ENCODE data around the gene PSMD9. TPM values are rescaled to one million over a fixed set of nuclear protein-coding genes. Genes with fewer than 3 reads are reported as not detected.

Gene PSMD9
- total RNA-seq, 1 experiment from 2014 or later, result 39.9 TPM

DNA sequence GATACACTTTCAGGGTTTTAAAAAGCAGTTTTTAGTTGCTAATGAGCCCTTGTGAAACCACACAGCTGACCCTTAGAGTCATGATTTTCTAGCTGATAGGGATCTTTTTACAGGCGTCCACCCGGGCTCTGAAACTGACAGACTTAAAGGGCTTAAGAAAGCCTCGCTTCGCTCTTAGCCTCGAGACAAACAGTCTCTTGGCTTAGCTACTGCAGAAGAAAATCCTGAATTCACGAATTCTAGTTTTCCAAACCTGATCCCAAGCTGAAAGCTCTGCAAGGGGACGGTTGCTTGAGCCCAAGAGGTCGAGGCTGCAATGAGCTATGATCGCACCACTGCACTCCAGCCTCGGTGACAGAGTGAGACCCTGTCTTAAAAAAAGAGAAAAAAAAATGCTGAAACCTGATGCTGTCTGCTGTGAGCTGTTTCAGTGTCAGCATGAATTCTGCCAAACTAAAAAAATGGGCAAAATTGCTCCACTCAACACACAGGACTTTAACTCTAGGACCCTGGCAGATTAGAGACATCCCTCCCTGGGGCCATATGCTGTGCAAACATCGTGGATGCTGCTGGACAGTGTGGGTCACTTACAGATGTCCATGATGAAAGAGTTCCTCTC is 26.8 kb upstream of the PSMD9 start:
- H3K9me3 Mint-ChIP-seq, result no peaks in the 10 kb centered on the region
- TF ChIP-seq, protein P1, sequence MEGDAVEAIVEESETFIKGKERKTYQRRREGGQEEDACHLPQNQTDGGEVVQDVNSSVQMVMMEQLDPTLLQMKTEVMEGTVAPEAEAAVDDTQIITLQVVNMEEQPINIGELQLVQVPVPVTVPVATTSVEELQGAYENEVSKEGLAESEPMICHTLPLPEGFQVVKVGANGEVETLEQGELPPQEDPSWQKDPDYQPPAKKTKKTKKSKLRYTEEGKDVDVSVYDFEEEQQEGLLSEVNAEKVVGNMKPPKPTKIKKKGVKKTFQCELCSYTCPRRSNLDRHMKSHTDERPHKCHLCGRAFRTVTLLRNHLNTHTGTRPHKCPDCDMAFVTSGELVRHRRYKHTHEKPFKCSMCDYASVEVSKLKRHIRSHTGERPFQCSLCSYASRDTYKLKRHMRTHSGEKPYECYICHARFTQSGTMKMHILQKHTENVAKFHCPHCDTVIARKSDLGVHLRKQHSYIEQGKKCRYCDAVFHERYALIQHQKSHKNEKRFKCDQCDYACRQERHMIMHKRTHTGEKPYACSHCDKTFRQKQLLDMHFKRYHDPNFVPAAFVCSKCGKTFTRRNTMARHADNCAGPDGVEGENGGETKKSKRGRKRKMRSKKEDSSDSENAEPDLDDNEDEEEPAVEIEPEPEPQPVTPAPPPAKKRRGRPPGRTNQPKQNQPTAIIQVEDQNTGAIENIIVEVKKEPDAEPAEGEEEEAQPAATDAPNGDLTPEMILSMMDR (conservative IDR thresholded peaks at IDR 0.05), result no peak
- no peak overlapping the region for H2BK15ac ChIP-seq (ENCODE audit: low read depth, low read length)
- H3K14ac ChIP-seq (ENCODE audit: insufficient read depth, low read length), result no peak overlapping the region
- H4K20me1 ChIP-seq (ENCODE audit: control insufficient read depth, insufficient read depth, insufficient read length), result no peaks in the 10 kb centered on the region
- no peak overlapping the region for H2AFZ ChIP-seq (ENCODE audit: low read length)
- no peak overlapping the region for H3K27ac ChIP-seq (ENCODE audit: insufficient read length, low read depth, low read length)
- H3K27ac Mint-ChIP-seq, result no peak overlapping the region
- no peak overlapping the region for H4K91ac ChIP-seq (ENCODE audit: insufficient read length, low read depth, low read length)
- H3K79me1 ChIP-seq (ENCODE audit: insufficient read depth, low read depth, low read length, poor library complexity, severe bottlenecking), result no peaks in the 10 kb centered on the region
- H3K23me2 ChIP-seq (ENCODE audit: insufficient read length, low read depth, low read length, poor library complexity, severe bottlenecking), result no peaks in the 10 kb centered on the region
- H3K36me3 Mint-ChIP-seq (ENCODE audit: insufficient read depth in 1 of 3, low read depth in 3 of 3), result no peaks in the 10 kb centered on the region
- H2BK12ac ChIP-seq (ENCODE audit: insufficient read length, low read depth, low read length), result no peak overlapping the region
- H4K8ac ChIP-seq (replicated peaks; ENCODE audit: insufficient read length, low read depth, low read length), result no peak overlapping the region
- WGBS (ENCODE audit: extremely low coverage, insufficient read length, low lambda C conversion rate), result no CpG with 5 or more reads among the region's 11 CpGs
- H3K23ac ChIP-seq (ENCODE audit: insufficient read length, low read depth, low read length), result no peak overlapping the region
- H2BK20ac ChIP-seq (ENCODE audit: low read depth, low read length, poor library complexity, severe bottlenecking), result no peak overlapping the region
- no peak overlapping the region for H3K9ac ChIP-seq (ENCODE audit: extremely low read depth, insufficient read length, low read length)
- no peaks in the 10 kb centered on the region for H3K27me3 ChIP-seq (ENCODE audit: insufficient read depth, low read length)
- no peaks in the 10 kb centered on the region for H3K9me3 ChIP-seq (ENCODE audit: control insufficient read depth, low read depth, low read length)
- no peak overlapping the region for H2BK120ac ChIP-seq (ENCODE audit: low read depth, low read length, poor library complexity, severe bottlenecking)
- no peak overlapping the region for H3T11ph ChIP-seq (ENCODE audit: low read length)
- no peak overlapping the region for H3K18ac ChIP-seq (ENCODE audit: insufficient read length, low read depth, low read length)
- no peak overlapping the region for H3K4me2 ChIP-seq (ENCODE audit: insufficient read depth, insufficient read length, low read length)
- H3K56ac ChIP-seq (ENCODE audit: insufficient read length, low read depth, low read length), result no peak overlapping the region
- no peak overlapping the region for H2BK5ac ChIP-seq (ENCODE audit: insufficient read length, low read length)
- no peaks in the 10 kb centered on the region; the same call in 1 of the 2 replicates for H3K27me3 Mint-ChIP-seq (ENCODE audit: low read depth)
- no peak overlapping the region for H3K4ac ChIP-seq (ENCODE audit: low read depth, low read length)
- H3K4me1 ChIP-seq (ENCODE audit: insufficient read depth, low read length), result peaks cover 4% of the 10 kb centered on the region; the same call in 1 of the 2 replicates
- no peak overlapping the region for H2AK5ac ChIP-seq (ENCODE audit: insufficient read length, low read length)
- H3K79me2 ChIP-seq (ENCODE audit: insufficient read depth, low read length), result no peaks in the 10 kb centered on the region
- no peak overlapping the region for H4K5ac ChIP-seq (ENCODE audit: insufficient read length, low read depth, low read length)
- peaks cover 13 to 27% of the 10 kb centered on the region in 2 experiments for H3K4me1 Mint-ChIP-seq
- DNase-seq, result no peak
- no peak overlapping the region for H3K4me3 Mint-ChIP-seq

Measured in H9 (cell line).